ENCODE results near the gene TCF25. TPM values are rescaled to one million over a fixed set of nuclear protein-coding genes. Genes with fewer than 3 reads are reported as not detected.

TCF25 gene
- total and polyA plus RNA-seq, 2 experiments from 2014 or later, result 95.4 to 143 TPM

GRCh38 chr16:89895482-89896250, 22.3 kb downstream of the TCF25 start:
- H3K4me1 ChIP-seq (ENCODE audit: insufficient read depth), result no peaks in the 10 kb centered on the region
- no peak overlapping the region for H3K27ac ChIP-seq (ENCODE audit: low read depth)
- Mint-ChIP-seq H3K27me3 (ENCODE audit: insufficient read depth, low read depth, poor library complexity) (peaks cover 6% of the 10 kb centered on the region), H3K9me3 (no peaks in the 10 kb centered on the region), H3K27ac (no peak overlapping the region), H3K36me3 (ENCODE audit: low read depth) (peaks cover 52% of the 10 kb centered on the region), H3K4me1 (no peaks in the 10 kb centered on the region), H3K4me3 (no peak overlapping the region)
- no peak overlapping the region for H2AFZ ChIP-seq
- no peak overlapping the region for H3K4me3 ChIP-seq
- ATAC-seq (no peak), DNase-seq (ENCODE audit: low spot score) (no peak)
- no peaks in the 10 kb centered on the region; the same call in 1 of the 2 replicates for H4K20me1 ChIP-seq (replicated peaks; ENCODE audit: insufficient read depth)
- no peak for TF ChIP-seq STAT1 (IDR thresholded peaks at IDR 0.05; ENCODE audit: unreplicated experiment)
- TF ChIP-seq POLR2AphosphoS5 (IDR thresholded peaks at IDR 0.05; ENCODE audit: low read depth), result no peak
- TF ChIP-seq ZNF331 (CRISPR knock-in tag; IDR thresholded peaks at IDR 0.05; ENCODE audit: low read depth), result no peak
- TF ChIP-seq ZNF114 (CRISPR knock-in tag; IDR thresholded peaks at IDR 0.05), result no peak
- no peak for TF ChIP-seq CREB1 (CRISPR knock-in tag; IDR thresholded peaks at IDR 0.05; ENCODE audit: low read depth)
- TF ChIP-seq EZH2 (IDR thresholded peaks at IDR 0.05; ENCODE audit: low read depth, unreplicated experiment), result no peak
- no peak for TF ChIP-seq EZH2phosphoT487 (IDR thresholded peaks at IDR 0.05; ENCODE audit: unreplicated experiment)
- TF ChIP-seq, protein P1, sequence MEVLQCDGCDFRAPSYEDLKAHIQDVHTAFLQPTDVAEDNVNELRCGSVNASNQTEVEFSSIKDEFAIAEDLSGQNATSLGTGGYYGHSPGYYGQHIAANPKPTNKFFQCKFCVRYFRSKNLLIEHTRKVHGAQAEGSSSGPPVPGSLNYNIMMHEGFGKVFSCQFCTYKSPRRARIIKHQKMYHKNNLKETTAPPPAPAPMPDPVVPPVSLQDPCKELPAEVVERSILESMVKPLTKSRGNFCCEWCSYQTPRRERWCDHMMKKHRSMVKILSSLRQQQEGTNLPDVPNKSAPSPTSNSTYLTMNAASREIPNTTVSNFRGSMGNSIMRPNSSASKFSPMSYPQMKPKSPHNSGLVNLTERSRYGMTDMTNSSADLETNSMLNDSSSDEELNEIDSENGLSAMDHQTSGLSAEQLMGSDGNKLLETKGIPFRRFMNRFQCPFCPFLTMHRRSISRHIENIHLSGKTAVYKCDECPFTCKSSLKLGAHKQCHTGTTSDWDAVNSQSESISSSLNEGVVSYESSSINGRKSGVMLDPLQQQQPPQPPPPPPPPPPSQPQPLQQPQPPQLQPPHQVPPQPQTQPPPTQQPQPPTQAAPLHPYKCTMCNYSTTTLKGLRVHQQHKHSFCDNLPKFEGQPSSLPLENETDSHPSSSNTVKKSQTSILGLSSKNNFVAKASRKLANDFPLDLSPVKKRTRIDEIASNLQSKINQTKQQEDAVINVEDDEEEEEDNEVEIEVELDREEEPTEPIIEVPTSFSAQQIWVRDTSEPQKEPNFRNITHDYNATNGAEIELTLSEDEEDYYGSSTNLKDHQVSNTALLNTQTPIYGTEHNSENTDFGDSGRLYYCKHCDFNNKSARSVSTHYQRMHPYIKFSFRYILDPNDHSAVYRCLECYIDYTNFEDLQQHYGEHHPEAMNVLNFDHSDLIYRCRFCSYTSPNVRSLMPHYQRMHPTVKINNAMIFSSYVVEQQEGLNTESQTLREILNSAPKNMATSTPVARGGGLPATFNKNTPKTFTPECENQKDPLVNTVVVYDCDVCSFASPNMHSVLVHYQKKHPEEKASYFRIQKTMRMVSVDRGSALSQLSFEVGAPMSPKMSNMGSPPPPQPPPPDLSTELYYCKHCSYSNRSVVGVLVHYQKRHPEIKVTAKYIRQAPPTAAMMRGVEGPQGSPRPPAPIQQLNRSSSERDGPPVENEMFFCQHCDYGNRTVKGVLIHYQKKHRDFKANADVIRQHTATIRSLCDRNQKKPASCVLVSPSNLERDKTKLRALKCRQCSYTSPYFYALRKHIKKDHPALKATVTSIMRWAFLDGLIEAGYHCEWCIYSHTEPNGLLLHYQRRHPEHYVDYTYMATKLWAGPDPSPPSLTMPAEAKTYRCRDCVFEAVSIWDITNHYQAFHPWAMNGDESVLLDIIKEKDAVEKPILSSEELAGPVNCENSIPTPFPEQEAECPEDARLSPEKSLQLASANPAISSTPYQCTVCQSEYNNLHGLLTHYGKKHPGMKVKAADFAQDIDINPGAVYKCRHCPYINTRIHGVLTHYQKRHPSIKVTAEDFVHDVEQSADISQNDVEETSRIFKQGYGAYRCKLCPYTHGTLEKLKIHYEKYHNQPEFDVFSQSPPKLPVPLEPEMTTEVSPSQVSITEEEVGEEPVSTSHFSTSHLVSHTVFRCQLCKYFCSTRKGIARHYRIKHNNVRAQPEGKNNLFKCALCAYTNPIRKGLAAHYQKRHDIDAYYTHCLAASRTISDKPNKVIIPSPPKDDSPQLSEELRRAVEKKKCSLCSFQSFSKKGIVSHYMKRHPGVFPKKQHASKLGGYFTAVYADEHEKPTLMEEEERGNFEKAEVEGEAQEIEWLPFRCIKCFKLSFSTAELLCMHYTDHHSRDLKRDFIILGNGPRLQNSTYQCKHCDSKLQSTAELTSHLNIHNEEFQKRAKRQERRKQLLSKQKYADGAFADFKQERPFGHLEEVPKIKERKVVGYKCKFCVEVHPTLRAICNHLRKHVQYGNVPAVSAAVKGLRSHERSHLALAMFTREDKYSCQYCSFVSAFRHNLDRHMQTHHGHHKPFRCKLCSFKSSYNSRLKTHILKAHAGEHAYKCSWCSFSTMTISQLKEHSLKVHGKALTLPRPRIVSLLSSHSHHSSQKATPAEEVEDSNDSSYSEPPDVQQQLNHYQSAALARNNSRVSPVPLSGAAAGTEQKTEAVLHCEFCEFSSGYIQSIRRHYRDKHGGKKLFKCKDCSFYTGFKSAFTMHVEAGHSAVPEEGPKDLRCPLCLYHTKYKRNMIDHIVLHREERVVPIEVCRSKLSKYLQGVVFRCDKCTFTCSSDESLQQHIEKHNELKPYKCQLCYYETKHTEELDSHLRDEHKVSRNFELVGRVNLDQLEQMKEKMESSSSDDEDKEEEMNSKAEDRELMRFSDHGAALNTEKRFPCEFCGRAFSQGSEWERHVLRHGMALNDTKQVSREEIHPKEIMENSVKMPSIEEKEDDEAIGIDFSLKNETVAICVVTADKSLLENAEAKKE (CRISPR knock-in tag; IDR thresholded peaks at IDR 0.05), result no peak
- TF ChIP-seq, protein P2, sequence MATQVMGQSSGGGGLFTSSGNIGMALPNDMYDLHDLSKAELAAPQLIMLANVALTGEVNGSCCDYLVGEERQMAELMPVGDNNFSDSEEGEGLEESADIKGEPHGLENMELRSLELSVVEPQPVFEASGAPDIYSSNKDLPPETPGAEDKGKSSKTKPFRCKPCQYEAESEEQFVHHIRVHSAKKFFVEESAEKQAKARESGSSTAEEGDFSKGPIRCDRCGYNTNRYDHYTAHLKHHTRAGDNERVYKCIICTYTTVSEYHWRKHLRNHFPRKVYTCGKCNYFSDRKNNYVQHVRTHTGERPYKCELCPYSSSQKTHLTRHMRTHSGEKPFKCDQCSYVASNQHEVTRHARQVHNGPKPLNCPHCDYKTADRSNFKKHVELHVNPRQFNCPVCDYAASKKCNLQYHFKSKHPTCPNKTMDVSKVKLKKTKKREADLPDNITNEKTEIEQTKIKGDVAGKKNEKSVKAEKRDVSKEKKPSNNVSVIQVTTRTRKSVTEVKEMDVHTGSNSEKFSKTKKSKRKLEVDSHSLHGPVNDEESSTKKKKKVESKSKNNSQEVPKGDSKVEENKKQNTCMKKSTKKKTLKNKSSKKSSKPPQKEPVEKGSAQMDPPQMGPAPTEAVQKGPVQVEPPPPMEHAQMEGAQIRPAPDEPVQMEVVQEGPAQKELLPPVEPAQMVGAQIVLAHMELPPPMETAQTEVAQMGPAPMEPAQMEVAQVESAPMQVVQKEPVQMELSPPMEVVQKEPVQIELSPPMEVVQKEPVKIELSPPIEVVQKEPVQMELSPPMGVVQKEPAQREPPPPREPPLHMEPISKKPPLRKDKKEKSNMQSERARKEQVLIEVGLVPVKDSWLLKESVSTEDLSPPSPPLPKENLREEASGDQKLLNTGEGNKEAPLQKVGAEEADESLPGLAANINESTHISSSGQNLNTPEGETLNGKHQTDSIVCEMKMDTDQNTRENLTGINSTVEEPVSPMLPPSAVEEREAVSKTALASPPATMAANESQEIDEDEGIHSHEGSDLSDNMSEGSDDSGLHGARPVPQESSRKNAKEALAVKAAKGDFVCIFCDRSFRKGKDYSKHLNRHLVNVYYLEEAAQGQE (IDR thresholded peaks at IDR 0.05; ENCODE audit: unreplicated experiment), result no peak
- no peak for TF ChIP-seq NANOG (IDR thresholded peaks at IDR 0.05; ENCODE audit: borderline replicate concordance)
- TF ChIP-seq, protein P3, sequence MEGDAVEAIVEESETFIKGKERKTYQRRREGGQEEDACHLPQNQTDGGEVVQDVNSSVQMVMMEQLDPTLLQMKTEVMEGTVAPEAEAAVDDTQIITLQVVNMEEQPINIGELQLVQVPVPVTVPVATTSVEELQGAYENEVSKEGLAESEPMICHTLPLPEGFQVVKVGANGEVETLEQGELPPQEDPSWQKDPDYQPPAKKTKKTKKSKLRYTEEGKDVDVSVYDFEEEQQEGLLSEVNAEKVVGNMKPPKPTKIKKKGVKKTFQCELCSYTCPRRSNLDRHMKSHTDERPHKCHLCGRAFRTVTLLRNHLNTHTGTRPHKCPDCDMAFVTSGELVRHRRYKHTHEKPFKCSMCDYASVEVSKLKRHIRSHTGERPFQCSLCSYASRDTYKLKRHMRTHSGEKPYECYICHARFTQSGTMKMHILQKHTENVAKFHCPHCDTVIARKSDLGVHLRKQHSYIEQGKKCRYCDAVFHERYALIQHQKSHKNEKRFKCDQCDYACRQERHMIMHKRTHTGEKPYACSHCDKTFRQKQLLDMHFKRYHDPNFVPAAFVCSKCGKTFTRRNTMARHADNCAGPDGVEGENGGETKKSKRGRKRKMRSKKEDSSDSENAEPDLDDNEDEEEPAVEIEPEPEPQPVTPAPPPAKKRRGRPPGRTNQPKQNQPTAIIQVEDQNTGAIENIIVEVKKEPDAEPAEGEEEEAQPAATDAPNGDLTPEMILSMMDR (conservative IDR thresholded peaks at IDR 0.05; ENCODE audit: low read depth in 2 of 2), result no peak
- TF ChIP-seq, protein P4, sequence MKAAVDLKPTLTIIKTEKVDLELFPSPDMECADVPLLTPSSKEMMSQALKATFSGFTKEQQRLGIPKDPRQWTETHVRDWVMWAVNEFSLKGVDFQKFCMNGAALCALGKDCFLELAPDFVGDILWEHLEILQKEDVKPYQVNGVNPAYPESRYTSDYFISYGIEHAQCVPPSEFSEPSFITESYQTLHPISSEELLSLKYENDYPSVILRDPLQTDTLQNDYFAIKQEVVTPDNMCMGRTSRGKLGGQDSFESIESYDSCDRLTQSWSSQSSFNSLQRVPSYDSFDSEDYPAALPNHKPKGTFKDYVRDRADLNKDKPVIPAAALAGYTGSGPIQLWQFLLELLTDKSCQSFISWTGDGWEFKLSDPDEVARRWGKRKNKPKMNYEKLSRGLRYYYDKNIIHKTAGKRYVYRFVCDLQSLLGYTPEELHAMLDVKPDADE (IDR thresholded peaks at IDR 0.05), result no peak
- no peak for TF ChIP-seq JUNB (IDR thresholded peaks at IDR 0.05; ENCODE audit: unreplicated experiment)
- H3K27me3 ChIP-seq (ENCODE audit: insufficient read depth), result no peaks in the 10 kb centered on the region
- H3K9me2 ChIP-seq (ENCODE audit: insufficient read depth), result no peaks in the 10 kb centered on the region
- 0 out of 2 replicates have a peak, but pooled peaks cover 7% of the 10 kb centered on the region for H3F3A ChIP-seq (replicated peaks; ENCODE audit: low read depth)
- peaks cover 10% of the 10 kb centered on the region; the same call in 1 of the 2 replicates for H3K36me3 ChIP-seq (ENCODE audit: insufficient read depth)
- H3K4me2 ChIP-seq, result no peak overlapping the region
- no peaks in the 10 kb centered on the region for H3K79me2 ChIP-seq (replicated peaks; ENCODE audit: insufficient read depth)

Data from GM23338 (cell line).